HEK293 (cell line): Measurements from ENCODE around the gene KIAA0825.

Experiments used
- CTCF ChIA-PET: fragments of 350-600 bp; formaldehyde crosslinking; extraction: SDS; loops from one replicate; lab custom pipeline; 2021; ENCODE audit warnings: antibody characterized with exemption; lab: Yijun Ruan, JAX
- POLR2A ChIA-PET: fragments of 300-600 bp; formaldehyde crosslinking; extraction: SDS; loops from one replicate; lab custom pipeline; 2020; ENCODE audit warnings: antibody characterized with exemption, inconsistent platforms; lab: Yijun Ruan, JAX
- H3K27ac ChIP-seq: fragments of 200-500 bp; sonication (Bioruptor generic); 2 replicates; pipeline ENCODE4 v1.5.1; 2014; ENCODE audit warnings: low read depth, low read length, control low read depth, inconsistent platforms; ENCODE audit errors: extremely low read depth
- H3K36me3 ChIP-seq, 2 experiments: fragments of 200-500 bp in 1 of 2; sonication (Bioruptor generic) in 1 of 2; 1 replicate in 1 of 2; 2 replicates in 1 of 2; pipeline ENCODE4 v1.5.1; 2014 to 2017; ENCODE audit warnings: inconsistent platforms in 2 of 2, low read length in 2 of 2; ENCODE audit not compliant: control insufficient read depth in 2 of 2, insufficient read depth in 1 of 2
- H3K4me1 ChIP-seq: fragments of 200-500 bp; sonication (Bioruptor generic); 2 replicates; pipeline ENCODE4 v1.5.1; 2014; ENCODE audit warnings: mild to moderate bottlenecking, low read length, inconsistent platforms; ENCODE audit not compliant: control insufficient read depth, insufficient read depth
- H3K4me3 ChIP-seq: 2 replicates; pipeline ENCODE4 v1.5.1; 2011; ENCODE audit warnings: low read depth, mild to moderate bottlenecking, control low read depth, low read length, moderate library complexity
- H3K9me3 ChIP-seq: fragments of 200-500 bp; sonication (Bioruptor generic); 2 replicates; pipeline ENCODE4 v1.5.1; 2014; ENCODE audit warnings: low read depth, low read length, inconsistent platforms; ENCODE audit not compliant: control insufficient read depth, insufficient read depth
- BCL11A ChIP-seq: fragments of 450-650 bp; formaldehyde crosslinking; IDR thresholded peaks from 2 replicates; pipeline ENCODE4 v1.5.1; 2016; ENCODE audit warnings: low read depth, missing biosample characterization, missing genetic modification characterization
- ZBTB1 ChIP-seq: fragments of 450-650 bp; formaldehyde crosslinking; IDR thresholded peaks from 2 replicates; pipeline ENCODE4 v1.5.1; 2016; ENCODE audit warnings: missing biosample characterization, missing genetic modification characterization
- ZNF274 ChIP-seq, 2 experiments: fragments of 200-500 bp in 1 of 2; fragments of 450-650 bp in 1 of 2; sonication (Bioruptor generic) in 1 of 2; formaldehyde crosslinking in 1 of 2; IDR thresholded peaks; 2 replicates each; pipeline versions ENCODE4 v1.5.1 to v1.6.1; 2014 to 2016; ENCODE audit warnings: borderline replicate concordance in 1 of 2, inconsistent platforms in 1 of 2, low read length in 1 of 2, missing biosample characterization in 1 of 2, missing genetic modification characterization in 1 of 2
- ZNF350 ChIP-seq: fragments of 450-650 bp; formaldehyde crosslinking; IDR thresholded peaks from 2 replicates; pipeline ENCODE4 v1.5.0; 2017; ENCODE audit warnings: missing biosample characterization, mild to moderate bottlenecking, missing genetic modification characterization
- ZNF514 ChIP-seq: fragments of 450-650 bp; formaldehyde crosslinking; IDR thresholded peaks from 2 replicates; pipeline ENCODE4 v1.5.1; 2016; ENCODE audit warnings: missing biosample characterization, missing genetic modification characterization
- ZNF555 ChIP-seq: fragments of 450-650 bp; formaldehyde crosslinking; conservative IDR thresholded peaks from 2 replicates; pipeline ENCODE4 v1.5.1; 2017; ENCODE audit warnings: missing biosample characterization, mild to moderate bottlenecking, missing genetic modification characterization, inconsistent platforms
- ZNF560 ChIP-seq: fragments of 450-650 bp; formaldehyde crosslinking; IDR thresholded peaks from 2 replicates; pipeline ENCODE4 v1.5.1; 2017; ENCODE audit warnings: missing biosample characterization, missing genetic modification characterization, borderline replicate concordance
- ZNF664 ChIP-seq: fragments of 450-650 bp; formaldehyde crosslinking; IDR thresholded peaks from 2 replicates; pipeline ENCODE4 v1.5.1; 2016; ENCODE audit warnings: missing biosample characterization, missing genetic modification characterization
- ZSCAN23 ChIP-seq: fragments of 450-650 bp; formaldehyde crosslinking; IDR thresholded peaks from 2 replicates; pipeline ENCODE4 v1.5.1; 2016; ENCODE audit warnings: missing biosample characterization, missing genetic modification characterization
- TF ChIP-seq, protein P1 (sequence below): fragments of 450-650 bp; formaldehyde crosslinking; IDR thresholded peaks from 2 replicates; pipeline ENCODE4 v1.5.1; 2016; ENCODE audit warnings: missing biosample characterization, missing genetic modification characterization
- TF ChIP-seq, protein P2 (sequence below): fragments of 450-650 bp; formaldehyde crosslinking; IDR thresholded peaks from 2 replicates; pipeline ENCODE4 v1.5.1; 2016; ENCODE audit warnings: missing biosample characterization, missing genetic modification characterization
- TF ChIP-seq, protein P3 (sequence below): fragments of 450-650 bp; formaldehyde crosslinking; IDR thresholded peaks from 2 replicates; pipeline ENCODE4 v1.5.1; 2016; ENCODE audit warnings: missing biosample characterization, missing genetic modification characterization
- TF ChIP-seq, protein P4 (sequence below): fragments of 450-650 bp; formaldehyde crosslinking; IDR thresholded peaks from 2 replicates; pipeline ENCODE4 v1.5.1; 2017; ENCODE audit warnings: missing biosample characterization, missing genetic modification characterization
- TF ChIP-seq, protein P5 (sequence below): fragments of 450-650 bp; formaldehyde crosslinking; IDR thresholded peaks from 2 replicates; pipeline ENCODE4 v1.5.1; 2016; ENCODE audit warnings: missing biosample characterization, missing genetic modification characterization

Gene KIAA0825

DNA sequence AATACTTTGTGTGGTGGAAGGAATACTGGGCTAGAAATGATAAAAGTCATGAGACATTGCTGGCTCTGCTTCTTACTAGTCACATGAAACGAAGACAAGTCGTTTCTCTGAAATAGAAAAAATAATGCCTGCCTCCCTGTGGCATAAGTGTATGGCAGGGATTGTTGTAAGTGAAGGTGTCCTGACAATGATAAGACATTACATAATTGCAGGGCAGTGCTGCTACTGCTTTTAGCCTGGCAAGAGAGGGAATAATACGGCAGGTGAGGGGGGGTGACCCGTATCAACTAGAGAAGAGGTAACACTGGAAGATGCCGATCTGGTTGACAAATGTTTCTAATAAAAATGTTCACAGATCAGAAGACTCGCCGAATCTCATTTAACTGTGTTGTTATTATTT lies 314.3 kb downstream of the KIAA0825 start:
- POLR2A ChIA-PET = no interaction called here
- TF ChIP-seq ZNF555 (tag by site-specific recombination) (no peak), ZNF350 (tag by site-specific recombination) (no peak), ZNF664 (tag by site-specific recombination) (no peak), ZSCAN23 (tag by site-specific recombination) (no peak), ZNF514 (tag by site-specific recombination) (no peak), ZBTB1 (tag by site-specific recombination) (no peak), BCL11A (no peak), ZNF274 (IDR thresholded peaks at IDR 0.05; ENCODE audit: low read length) (no peak), ZNF274 (tag by site-specific recombination; IDR thresholded peaks at IDR 0.05; ENCODE audit: borderline replicate concordance) (no peak), ZNF560 (tag by site-specific recombination) (no peak)
- TF ChIP-seq, protein P1, sequence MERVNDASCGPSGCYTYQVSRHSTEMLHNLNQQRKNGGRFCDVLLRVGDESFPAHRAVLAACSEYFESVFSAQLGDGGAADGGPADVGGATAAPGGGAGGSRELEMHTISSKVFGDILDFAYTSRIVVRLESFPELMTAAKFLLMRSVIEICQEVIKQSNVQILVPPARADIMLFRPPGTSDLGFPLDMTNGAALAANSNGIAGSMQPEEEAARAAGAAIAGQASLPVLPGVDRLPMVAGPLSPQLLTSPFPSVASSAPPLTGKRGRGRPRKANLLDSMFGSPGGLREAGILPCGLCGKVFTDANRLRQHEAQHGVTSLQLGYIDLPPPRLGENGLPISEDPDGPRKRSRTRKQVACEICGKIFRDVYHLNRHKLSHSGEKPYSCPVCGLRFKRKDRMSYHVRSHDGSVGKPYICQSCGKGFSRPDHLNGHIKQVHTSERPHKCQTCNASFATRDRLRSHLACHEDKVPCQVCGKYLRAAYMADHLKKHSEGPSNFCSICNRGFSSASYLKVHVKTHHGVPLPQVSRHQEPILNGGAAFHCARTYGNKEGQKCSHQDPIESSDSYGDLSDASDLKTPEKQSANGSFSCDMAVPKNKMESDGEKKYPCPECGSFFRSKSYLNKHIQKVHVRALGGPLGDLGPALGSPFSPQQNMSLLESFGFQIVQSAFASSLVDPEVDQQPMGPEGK = no peak
- TF ChIP-seq, protein P2, sequence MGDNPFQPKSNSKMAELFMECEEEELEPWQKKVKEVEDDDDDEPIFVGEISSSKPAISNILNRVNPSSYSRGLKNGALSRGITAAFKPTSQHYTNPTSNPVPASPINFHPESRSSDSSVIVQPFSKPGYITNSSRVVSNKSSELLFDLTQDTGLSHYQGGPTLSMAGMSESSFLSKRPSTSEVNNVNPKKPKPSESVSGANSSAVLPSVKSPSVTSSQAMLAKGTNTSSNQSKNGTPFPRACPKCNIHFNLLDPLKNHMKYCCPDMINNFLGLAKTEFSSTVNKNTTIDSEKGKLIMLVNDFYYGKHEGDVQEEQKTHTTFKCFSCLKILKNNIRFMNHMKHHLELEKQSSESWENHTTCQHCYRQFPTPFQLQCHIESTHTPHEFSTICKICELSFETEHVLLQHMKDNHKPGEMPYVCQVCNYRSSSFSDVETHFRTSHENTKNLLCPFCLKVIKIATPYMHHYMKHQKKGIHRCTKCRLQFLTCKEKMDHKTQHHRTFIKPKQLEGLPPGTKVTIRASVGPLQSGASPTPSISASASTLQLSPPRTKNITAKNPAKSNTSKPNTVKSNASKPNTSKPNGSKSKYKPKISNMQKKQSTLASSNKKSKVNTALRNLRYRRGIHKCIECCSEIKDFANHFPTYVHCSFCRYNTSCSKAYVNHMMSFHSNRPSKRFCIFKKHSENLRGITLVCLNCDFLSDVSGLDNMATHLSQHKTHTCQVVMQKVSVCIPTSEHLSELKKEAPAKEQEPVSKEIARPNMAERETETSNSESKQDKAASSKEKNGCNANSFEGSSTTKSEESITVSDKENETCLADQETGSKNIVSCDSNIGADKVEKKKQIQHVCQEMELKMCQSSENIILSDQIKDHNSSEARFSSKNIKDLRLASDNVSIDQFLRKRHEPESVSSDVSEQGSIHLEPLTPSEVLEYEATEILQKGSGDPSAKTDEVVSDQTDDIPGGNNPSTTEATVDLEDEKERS = no peak
- TF ChIP-seq, protein P3, sequence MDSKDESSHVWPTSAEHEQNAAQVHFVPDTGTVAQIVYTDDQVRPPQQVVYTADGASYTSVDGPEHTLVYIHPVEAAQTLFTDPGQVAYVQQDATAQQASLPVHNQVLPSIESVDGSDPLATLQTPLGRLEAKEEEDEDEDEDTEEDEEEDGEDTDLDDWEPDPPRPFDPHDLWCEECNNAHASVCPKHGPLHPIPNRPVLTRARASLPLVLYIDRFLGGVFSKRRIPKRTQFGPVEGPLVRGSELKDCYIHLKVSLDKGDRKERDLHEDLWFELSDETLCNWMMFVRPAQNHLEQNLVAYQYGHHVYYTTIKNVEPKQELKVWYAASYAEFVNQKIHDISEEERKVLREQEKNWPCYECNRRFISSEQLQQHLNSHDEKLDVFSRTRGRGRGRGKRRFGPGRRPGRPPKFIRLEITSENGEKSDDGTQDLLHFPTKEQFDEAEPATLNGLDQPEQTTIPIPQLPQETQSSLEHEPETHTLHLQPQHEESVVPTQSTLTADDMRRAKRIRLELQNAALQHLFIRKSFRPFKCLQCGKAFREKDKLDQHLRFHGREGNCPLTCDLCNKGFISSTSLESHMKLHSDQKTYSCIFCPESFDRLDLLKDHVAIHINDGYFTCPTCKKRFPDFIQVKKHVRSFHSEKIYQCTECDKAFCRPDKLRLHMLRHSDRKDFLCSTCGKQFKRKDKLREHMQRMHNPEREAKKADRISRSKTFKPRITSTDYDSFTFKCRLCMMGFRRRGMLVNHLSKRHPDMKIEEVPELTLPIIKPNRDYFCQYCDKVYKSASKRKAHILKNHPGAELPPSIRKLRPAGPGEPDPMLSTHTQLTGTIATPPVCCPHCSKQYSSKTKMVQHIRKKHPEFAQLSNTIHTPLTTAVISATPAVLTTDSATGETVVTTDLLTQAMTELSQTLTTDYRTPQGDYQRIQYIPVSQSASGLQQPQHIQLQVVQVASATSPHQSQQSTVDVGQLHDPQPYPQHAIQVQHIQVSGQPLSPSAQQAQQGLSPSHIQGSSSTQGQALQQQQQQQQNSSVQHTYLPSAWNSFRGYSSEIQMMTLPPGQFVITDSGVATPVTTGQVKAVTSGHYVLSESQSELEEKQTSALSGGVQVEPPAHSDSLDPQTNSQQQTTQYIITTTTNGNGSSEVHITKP (tag by site-specific recombination) = no peak
- TF ChIP-seq, protein P4, sequence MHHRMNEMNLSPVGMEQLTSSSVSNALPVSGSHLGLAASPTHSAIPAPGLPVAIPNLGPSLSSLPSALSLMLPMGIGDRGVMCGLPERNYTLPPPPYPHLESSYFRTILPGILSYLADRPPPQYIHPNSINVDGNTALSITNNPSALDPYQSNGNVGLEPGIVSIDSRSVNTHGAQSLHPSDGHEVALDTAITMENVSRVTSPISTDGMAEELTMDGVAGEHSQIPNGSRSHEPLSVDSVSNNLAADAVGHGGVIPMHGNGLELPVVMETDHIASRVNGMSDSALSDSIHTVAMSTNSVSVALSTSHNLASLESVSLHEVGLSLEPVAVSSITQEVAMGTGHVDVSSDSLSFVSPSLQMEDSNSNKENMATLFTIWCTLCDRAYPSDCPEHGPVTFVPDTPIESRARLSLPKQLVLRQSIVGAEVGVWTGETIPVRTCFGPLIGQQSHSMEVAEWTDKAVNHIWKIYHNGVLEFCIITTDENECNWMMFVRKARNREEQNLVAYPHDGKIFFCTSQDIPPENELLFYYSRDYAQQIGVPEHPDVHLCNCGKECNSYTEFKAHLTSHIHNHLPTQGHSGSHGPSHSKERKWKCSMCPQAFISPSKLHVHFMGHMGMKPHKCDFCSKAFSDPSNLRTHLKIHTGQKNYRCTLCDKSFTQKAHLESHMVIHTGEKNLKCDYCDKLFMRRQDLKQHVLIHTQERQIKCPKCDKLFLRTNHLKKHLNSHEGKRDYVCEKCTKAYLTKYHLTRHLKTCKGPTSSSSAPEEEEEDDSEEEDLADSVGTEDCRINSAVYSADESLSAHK = no peak
- TF ChIP-seq, protein P5, sequence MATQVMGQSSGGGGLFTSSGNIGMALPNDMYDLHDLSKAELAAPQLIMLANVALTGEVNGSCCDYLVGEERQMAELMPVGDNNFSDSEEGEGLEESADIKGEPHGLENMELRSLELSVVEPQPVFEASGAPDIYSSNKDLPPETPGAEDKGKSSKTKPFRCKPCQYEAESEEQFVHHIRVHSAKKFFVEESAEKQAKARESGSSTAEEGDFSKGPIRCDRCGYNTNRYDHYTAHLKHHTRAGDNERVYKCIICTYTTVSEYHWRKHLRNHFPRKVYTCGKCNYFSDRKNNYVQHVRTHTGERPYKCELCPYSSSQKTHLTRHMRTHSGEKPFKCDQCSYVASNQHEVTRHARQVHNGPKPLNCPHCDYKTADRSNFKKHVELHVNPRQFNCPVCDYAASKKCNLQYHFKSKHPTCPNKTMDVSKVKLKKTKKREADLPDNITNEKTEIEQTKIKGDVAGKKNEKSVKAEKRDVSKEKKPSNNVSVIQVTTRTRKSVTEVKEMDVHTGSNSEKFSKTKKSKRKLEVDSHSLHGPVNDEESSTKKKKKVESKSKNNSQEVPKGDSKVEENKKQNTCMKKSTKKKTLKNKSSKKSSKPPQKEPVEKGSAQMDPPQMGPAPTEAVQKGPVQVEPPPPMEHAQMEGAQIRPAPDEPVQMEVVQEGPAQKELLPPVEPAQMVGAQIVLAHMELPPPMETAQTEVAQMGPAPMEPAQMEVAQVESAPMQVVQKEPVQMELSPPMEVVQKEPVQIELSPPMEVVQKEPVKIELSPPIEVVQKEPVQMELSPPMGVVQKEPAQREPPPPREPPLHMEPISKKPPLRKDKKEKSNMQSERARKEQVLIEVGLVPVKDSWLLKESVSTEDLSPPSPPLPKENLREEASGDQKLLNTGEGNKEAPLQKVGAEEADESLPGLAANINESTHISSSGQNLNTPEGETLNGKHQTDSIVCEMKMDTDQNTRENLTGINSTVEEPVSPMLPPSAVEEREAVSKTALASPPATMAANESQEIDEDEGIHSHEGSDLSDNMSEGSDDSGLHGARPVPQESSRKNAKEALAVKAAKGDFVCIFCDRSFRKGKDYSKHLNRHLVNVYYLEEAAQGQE (tag by site-specific recombination) = no peak
- H3K4me1 ChIP-seq = no peaks in the 10 kb centered on the region

More for the DNA sequence above, 314.3 kb downstream of the KIAA0825 start:
- H3K4me3 ChIP-seq = no peak overlapping the region
- no peaks in the 10 kb centered on the region for H3K9me3 ChIP-seq
- no peak overlapping the region for H3K27ac ChIP-seq
- CTCF ChIA-PET = interaction anchor here (0.6 kb wide), 1 partner anchor 389 kb away, joined by 3 read pairs; no protein-coding TSS in a partner anchor
- H3K36me3 ChIP-seq = no peaks in the 10 kb centered on the region
